Activated CD4-positive, alpha-beta memory T cell treated with anti-CD3 and anti-CD28 coated beads for 36 hours (primary cell): ENCODE results near the gene SLCO3A1. TPM values are rescaled to one million over a fixed set of nuclear protein-coding genes. Genes with fewer than 3 reads are reported as not detected.

Experiments used
- CTCF ChIA-PET: fragments of 350-600 bp; sonication (Branson Sonifier 250); formaldehyde crosslinking; loops from one replicate; lab custom pipeline; 2021; ENCODE audit warnings: antibody characterized with exemption, inconsistent platforms; lab: Charles Lee
- POLR2A ChIA-PET: fragments of 350-600 bp; sonication (Branson Sonifier 250); formaldehyde crosslinking; loops from one replicate; lab custom pipeline; 2021; ENCODE audit warnings: antibody characterized with exemption; lab: Charles Lee
- DNase-seq: peaks from one replicate; pipeline ENCODE4 v3.0.0-alpha.2; 2020
- H3K27ac Mint-ChIP-seq: one replicate; pipeline ENCODE4 v1.8.0; 2021; ENCODE audit warnings: mixed read lengths
- H3K27me3 Mint-ChIP-seq: one replicate; pipeline ENCODE4 v1.8.0; 2021; ENCODE audit warnings: mixed read lengths
- H3K36me3 Mint-ChIP-seq: one replicate; pipeline ENCODE4 v1.8.0; 2021; ENCODE audit warnings: mixed read lengths
- H3K4me1 Mint-ChIP-seq: one replicate; pipeline ENCODE4 v1.8.0; 2021; ENCODE audit warnings: low read depth, mixed read lengths
- H3K4me3 Mint-ChIP-seq: one replicate; pipeline ENCODE4 v1.8.0; 2021; ENCODE audit warnings: mild to moderate bottlenecking, mixed read lengths
- H3K9me3 Mint-ChIP-seq: one replicate; pipeline ENCODE4 v1.8.0; 2021; ENCODE audit warnings: mixed read lengths
- intact Hi-C: fragments of 100-400 bp; cut with micrococcal nuclease; formaldehyde crosslinking; loops from one replicate; pipeline ENCODE4 v1.15.1; 2023
- total RNA-seq, 2 experiments: library from RNA; stranded (reverse); gene quantifications; one replicate each; pipeline ENCODE4 v1.2.3, GENCODE V29; 2021

Gene SLCO3A1
- total RNA-seq, 2 experiments from 2014 or later, result 10.8 to 12.7 TPM

- Mint-ChIP-seq H3K4me3 (no peak overlapping the region), H3K4me1 (peaks cover 43% of the 10 kb centered on the region), H3K36me3 (no peaks in the 10 kb centered on the region), H3K27me3 (no peaks in the 10 kb centered on the region), H3K9me3 (no peaks in the 10 kb centered on the region), H3K27ac (no peak overlapping the region)
- ChIA-PET POLR2A (no interaction called here), CTCF (interaction anchor here (1.3 to 1.4 kb wide), 2 partner anchors 73 to 75 kb away, joined by 3 to 4 read pairs; no protein-coding TSS in a partner anchor)
- intact Hi-C loops, result no loop called here
- no peak for DNase-seq
Measured at GRCh38 chr15:92003515-92004067, 150.1 kb downstream of the SLCO3A1 start.

- H3K27ac Mint-ChIP-seq, result no peak overlapping the region
- peak; percentile 19 for DNase-seq
- POLR2A ChIA-PET, result no interaction called here
- intact Hi-C loops, result no loop called here
- CTCF ChIA-PET, result no interaction called here
- H3K4me3 Mint-ChIP-seq, result no peak overlapping the region
- no peaks in the 10 kb centered on the region for H3K27me3 Mint-ChIP-seq
- H3K36me3 Mint-ChIP-seq, result no peaks in the 10 kb centered on the region
- H3K4me1 Mint-ChIP-seq, result peaks cover 58% of the 10 kb centered on the region
- H3K9me3 Mint-ChIP-seq, result no peaks in the 10 kb centered on the region
Measured at GRCh38 chr15:92005154-92005553, 151.6 kb downstream of the SLCO3A1 start.

GRCh38 chr15:92006186-92007028 lies 152.9 kb downstream of the SLCO3A1 start:
- no peaks in the 10 kb centered on the region for H3K27me3 Mint-ChIP-seq
- ChIA-PET POLR2A (interaction anchor here (0.5 kb wide), 1 partner anchor 1136 kb away, joined by 3 read pairs; no protein-coding TSS in a partner anchor), CTCF (no interaction called here)
- intact Hi-C loops, result no loop called here
- no peaks in the 10 kb centered on the region for H3K9me3 Mint-ChIP-seq
- no peak for DNase-seq
- no peak overlapping the region for H3K4me3 Mint-ChIP-seq
- H3K27ac Mint-ChIP-seq, result no peak overlapping the region
- H3K36me3 Mint-ChIP-seq, result no peaks in the 10 kb centered on the region
- peaks cover 67% of the 10 kb centered on the region for H3K4me1 Mint-ChIP-seq

GRCh38 chr15:92009162-92009561 lies 155.7 kb downstream of the SLCO3A1 start:
- ChIA-PET CTCF (interaction anchor here (1.1 to 2.6 kb wide), 5 partner anchors 68 to 706 kb away, joined by 3 to 8 read pairs (median 4); partner anchors contain the start of gene SLCO3A1), POLR2A (no interaction called here)
- H3K4me1 Mint-ChIP-seq, result peaks cover 78% of the 10 kb centered on the region
- no peaks in the 10 kb centered on the region for H3K27me3 Mint-ChIP-seq
- no peak overlapping the region for H3K4me3 Mint-ChIP-seq
- peak; percentile 53 for DNase-seq
- H3K9me3 Mint-ChIP-seq, result no peaks in the 10 kb centered on the region
- intact Hi-C loops, result loop anchor here (1.0 kb wide), 1 partner anchor 69 kb away; no protein-coding TSS in a partner anchor
- no peaks in the 10 kb centered on the region for H3K36me3 Mint-ChIP-seq
- H3K27ac Mint-ChIP-seq, result no peak overlapping the region

- Mint-ChIP-seq H3K4me3 (peak overlapping the region; percentile 39), H3K9me3 (no peaks in the 10 kb centered on the region), H3K27me3 (no peaks in the 10 kb centered on the region), H3K27ac (peak overlapping the region; percentile 66), H3K4me1 (peaks cover 71% of the 10 kb centered on the region), H3K36me3 (no peaks in the 10 kb centered on the region)
- intact Hi-C loops, result loop anchor here (1.0 to 5.0 kb wide), 5 partner anchors 58 to 539 kb away; no protein-coding TSS in a partner anchor
- ChIA-PET CTCF (interaction anchor here (0.6 to 1.2 kb wide), 4 partner anchors 63 to 159 kb away, joined by 3 read pairs; no protein-coding TSS in a partner anchor), POLR2A (no interaction called here)
- peak; percentile 67 for DNase-seq
Measured at GRCh38 chr15:92011611-92012367, 158.3 kb downstream of the SLCO3A1 start.

- H3K27ac Mint-ChIP-seq, result peak overlapping the region; percentile 66
- H3K36me3 Mint-ChIP-seq, result no peaks in the 10 kb centered on the region
- no peaks in the 10 kb centered on the region for H3K9me3 Mint-ChIP-seq
- intact Hi-C loops, result loop anchor here (1.0 to 5.0 kb wide), 5 partner anchors 57 to 540 kb away; no protein-coding TSS in a partner anchor
- H3K4me3 Mint-ChIP-seq, result peak overlapping the region; percentile 39
- CTCF ChIA-PET, result interaction anchor here (0.6 to 1.2 kb wide), 3 partner anchors 63 to 67 kb away, joined by 3 read pairs; no protein-coding TSS in a partner anchor
- no peaks in the 10 kb centered on the region for H3K27me3 Mint-ChIP-seq
- H3K4me1 Mint-ChIP-seq, result peaks cover 71% of the 10 kb centered on the region
- DNase-seq, result peak; percentile 64
- POLR2A ChIA-PET, result no interaction called here
Measured at GRCh38 chr15:92012368-92012629, 158.8 kb downstream of the SLCO3A1 start.

- no peak overlapping the region for H3K27ac Mint-ChIP-seq
- no peak for DNase-seq
- no peak overlapping the region for H3K4me3 Mint-ChIP-seq
- no peaks in the 10 kb centered on the region for H3K9me3 Mint-ChIP-seq
- intact Hi-C loops, result loop anchor here (1.0 to 5.0 kb wide), 5 partner anchors 56 to 541 kb away; no protein-coding TSS in a partner anchor
- H3K4me1 Mint-ChIP-seq, result peaks cover 74% of the 10 kb centered on the region
- no peaks in the 10 kb centered on the region for H3K27me3 Mint-ChIP-seq
- ChIA-PET POLR2A (no interaction called here), CTCF (no interaction called here)
- no peaks in the 10 kb centered on the region for H3K36me3 Mint-ChIP-seq
Measured at GRCh38 chr15:92012881-92013280, 159.4 kb downstream of the SLCO3A1 start.

- Mint-ChIP-seq H3K4me3 (no peak overlapping the region), H3K36me3 (no peaks in the 10 kb centered on the region), H3K4me1 (peaks cover 63% of the 10 kb centered on the region), H3K27me3 (no peaks in the 10 kb centered on the region), H3K27ac (no peak overlapping the region), H3K9me3 (no peaks in the 10 kb centered on the region)
- intact Hi-C loops, result loop anchor here (5.0 kb wide), 1 partner anchor 542 kb away; no protein-coding TSS in a partner anchor
- POLR2A ChIA-PET, result no interaction called here
- CTCF ChIA-PET, result no interaction called here
- DNase-seq, result no peak
Measured at GRCh38 chr15:92014281-92015030, 160.9 kb downstream of the SLCO3A1 start.

- Mint-ChIP-seq H3K36me3 (no peaks in the 10 kb centered on the region), H3K9me3 (no peaks in the 10 kb centered on the region), H3K4me1 (peaks cover 55% of the 10 kb centered on the region), H3K27me3 (no peaks in the 10 kb centered on the region), H3K27ac (no peak overlapping the region), H3K4me3 (no peak overlapping the region)
- ChIA-PET CTCF (no interaction called here), POLR2A (no interaction called here)
- intact Hi-C loops, result no loop called here
- DNase-seq, result no peak
Measured at GRCh38 chr15:92017882-92018534, 164.5 kb downstream of the SLCO3A1 start.

GRCh38 chr15:92018535-92019239 lies 165.2 kb downstream of the SLCO3A1 start:
- DNase-seq, result no peak
- CTCF ChIA-PET, result interaction anchor here (1.1 kb wide), 1 partner anchor 60 kb away, joined by 3 read pairs; no protein-coding TSS in a partner anchor
- Mint-ChIP-seq H3K27ac (no peak overlapping the region), H3K27me3 (no peaks in the 10 kb centered on the region), H3K4me1 (peaks cover 49% of the 10 kb centered on the region), H3K36me3 (no peaks in the 10 kb centered on the region), H3K9me3 (no peaks in the 10 kb centered on the region), H3K4me3 (no peak overlapping the region)
- POLR2A ChIA-PET, result no interaction called here
- intact Hi-C loops, result no loop called here
